Epithelial cell of esophagus (primary cell): ENCODE measurements around the gene NKAIN1.

Experiments used
- DNase-seq: peaks from one replicate; pipeline ENCODE4 v3.0.0; 2010; ENCODE audit warnings: low read depth
- H3K4me3 ChIP-seq: 2 replicates; pipeline ENCODE4 v1.5.1; 2011; ENCODE audit warnings: mild to moderate bottlenecking, low read length, control low read depth
- TF ChIP-seq, protein P1 (sequence below): IDR thresholded peaks from 2 replicates; pipeline ENCODE4 v1.5.1; 2011; ENCODE audit warnings: low read depth, mild to moderate bottlenecking, low read length, control low read depth, inconsistent platforms; ENCODE audit not compliant: insufficient read depth; ENCODE audit errors: missing control alignments

Gene NKAIN1

DNA sequence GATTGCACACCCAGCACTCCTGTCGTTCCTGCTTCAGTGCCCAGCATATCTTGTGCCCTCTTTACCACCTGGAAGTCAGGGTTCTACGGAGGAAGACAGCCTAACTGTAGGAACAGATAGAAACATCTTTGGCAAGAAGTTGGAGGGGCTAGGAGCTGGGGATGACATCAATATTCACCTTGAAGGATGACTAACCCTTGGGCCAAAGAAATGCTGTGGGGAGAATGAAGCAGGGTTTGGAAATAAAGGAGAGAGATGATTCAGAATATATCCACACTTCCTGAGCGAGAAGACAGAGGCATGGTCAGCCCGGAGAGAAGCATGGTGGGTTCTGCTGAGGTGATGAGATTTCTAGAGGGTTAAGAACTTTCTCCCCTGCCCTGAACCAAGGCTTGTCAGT, 4.6 kb upstream of the NKAIN1 start:
- DNase-seq: peak; percentile 60
- H3K4me3 ChIP-seq: no peak overlapping the region
- TF ChIP-seq, protein P1, sequence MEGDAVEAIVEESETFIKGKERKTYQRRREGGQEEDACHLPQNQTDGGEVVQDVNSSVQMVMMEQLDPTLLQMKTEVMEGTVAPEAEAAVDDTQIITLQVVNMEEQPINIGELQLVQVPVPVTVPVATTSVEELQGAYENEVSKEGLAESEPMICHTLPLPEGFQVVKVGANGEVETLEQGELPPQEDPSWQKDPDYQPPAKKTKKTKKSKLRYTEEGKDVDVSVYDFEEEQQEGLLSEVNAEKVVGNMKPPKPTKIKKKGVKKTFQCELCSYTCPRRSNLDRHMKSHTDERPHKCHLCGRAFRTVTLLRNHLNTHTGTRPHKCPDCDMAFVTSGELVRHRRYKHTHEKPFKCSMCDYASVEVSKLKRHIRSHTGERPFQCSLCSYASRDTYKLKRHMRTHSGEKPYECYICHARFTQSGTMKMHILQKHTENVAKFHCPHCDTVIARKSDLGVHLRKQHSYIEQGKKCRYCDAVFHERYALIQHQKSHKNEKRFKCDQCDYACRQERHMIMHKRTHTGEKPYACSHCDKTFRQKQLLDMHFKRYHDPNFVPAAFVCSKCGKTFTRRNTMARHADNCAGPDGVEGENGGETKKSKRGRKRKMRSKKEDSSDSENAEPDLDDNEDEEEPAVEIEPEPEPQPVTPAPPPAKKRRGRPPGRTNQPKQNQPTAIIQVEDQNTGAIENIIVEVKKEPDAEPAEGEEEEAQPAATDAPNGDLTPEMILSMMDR: no peak

DNA sequence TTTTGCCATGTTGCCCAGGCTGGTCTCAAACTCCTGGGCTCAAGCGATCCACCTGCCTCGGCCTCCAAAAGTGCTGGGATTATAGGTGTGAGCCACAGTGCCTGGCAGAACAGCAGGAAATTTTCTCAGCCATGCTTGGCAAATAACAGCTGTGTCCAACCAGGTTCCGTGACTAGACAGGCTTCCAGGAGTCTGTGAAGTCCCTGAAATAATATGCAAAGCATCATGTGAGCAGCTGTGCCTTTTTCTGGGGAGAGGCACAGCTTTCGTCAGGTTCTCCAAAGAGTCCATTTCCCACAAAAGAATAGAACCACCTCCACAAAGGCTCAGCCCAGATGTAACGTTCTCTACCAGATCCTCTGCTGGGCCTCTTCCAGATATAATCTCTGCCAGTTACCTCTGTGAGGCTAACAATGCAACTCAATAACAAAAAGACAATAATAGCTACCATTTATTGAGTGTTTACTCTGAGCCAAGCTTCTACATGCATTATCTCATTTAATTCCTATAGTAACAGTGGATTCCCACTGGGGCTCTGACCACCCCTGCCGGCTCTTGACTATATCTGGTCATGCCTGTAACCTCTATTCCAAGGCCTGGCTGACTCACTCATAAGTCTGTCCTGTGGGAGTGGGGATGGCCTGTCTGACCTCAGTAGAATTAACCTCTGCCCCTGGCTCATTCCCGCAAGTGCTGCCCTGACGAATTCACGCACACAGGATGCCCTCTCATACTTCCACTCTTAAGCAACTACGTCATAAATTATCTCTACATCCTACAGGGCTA, 4.0 kb upstream of the NKAIN1 start:
- no peak overlapping the region for H3K4me3 ChIP-seq
- no peak for DNase-seq
- TF ChIP-seq, protein P1: no peak

DNA sequence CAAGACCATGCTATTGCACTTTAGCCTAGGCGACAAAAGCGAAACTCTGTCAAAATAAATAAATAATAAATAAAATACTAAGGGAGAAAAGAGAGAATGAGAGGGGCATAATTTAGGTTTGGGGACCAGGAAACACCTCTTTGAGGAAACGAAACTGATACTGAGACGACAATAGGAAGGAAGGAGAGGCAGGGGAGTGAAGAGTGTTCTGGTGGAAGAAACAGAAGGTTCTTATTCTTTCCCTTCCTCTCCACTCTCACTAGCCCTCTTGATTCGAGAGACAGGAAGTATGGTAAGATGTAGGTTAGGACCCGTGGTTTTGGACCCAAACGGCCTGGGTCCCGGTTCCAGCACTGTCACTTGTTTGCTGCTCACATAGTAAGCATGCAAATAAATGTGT, 1.6 kb upstream of the NKAIN1 start:
- H3K4me3 ChIP-seq: no peak overlapping the region
- TF ChIP-seq, protein P1: no peak
- DNase-seq: no peak

DNA sequence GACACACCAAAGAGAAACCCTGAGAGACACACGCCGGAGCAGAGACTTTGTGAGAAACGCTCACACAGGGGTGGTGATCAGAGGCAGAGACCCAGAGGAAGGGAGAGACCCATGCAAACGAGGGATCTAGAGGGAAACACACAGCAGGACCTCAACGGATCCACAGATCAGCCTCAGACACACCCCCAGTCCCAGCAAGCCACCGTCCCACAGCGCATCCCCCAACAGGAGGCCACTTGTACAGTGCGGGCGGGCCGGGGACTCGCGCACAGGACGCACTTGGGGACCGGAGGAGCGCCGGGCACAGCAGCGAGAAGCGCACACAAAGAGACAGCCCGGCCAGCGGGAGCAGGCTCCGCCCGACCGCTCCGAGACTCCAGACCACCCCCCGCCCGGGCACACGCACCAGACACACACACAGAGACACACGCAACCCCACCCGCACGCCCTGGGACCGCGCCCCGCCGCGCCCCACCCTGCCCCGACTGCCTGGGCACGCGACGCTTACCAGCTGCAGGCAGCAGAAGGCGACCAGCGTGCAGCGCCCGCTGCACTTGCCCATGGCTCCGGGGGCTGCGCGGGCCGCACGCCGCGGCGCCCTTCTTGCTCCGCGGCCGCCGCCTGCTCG, 587 bp downstream of the NKAIN1 start:
- H3K4me3 ChIP-seq: peak overlapping the region; percentile 8
- TF ChIP-seq, protein P1: no peak
- peak; percentile 19 for DNase-seq

DNA sequence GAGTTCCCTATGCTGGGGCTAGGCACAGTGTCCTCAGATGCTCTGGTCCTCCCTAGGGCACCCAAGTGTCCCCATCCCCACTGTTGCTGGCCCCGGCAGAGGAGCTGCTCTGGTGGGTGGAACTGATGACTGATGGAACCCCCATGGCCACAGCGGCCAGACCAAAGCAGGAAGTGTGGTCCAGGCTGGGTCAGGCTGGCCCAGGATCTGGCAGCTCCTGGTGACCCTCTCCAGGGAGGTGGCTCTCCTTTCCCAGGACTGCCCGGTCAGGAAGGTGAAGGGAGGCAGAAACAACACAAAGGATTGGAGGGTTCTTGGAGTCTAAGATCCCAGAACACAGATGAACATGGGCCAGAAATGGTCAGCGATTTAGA, 1.1 kb downstream of the NKAIN1 start:
- no peak for DNase-seq
- TF ChIP-seq, protein P1: no peak
- no peak overlapping the region for H3K4me3 ChIP-seq

DNA sequence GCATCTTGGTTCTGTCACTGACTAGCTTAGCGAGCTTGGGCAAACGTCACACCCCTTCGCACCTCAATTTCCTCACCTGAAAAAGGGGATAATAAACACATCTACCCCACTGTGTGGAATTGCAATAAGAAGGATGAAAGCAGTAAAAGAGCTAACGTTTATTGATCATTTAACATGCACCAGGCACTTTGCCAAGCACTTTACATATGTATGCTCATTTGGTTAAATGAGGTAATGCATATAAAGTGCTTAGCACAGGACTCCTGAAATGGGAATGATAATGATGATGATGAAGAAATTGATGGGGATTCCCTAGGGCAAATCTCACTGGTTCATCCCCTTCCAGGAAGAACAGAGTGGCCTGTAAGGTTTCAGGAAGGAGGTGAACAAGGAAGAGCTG, 4.8 kb downstream of the NKAIN1 start:
- TF ChIP-seq, protein P1: no peak
- no peak overlapping the region for H3K4me3 ChIP-seq
- no peak for DNase-seq
